Stimulated activated CD8-positive, alpha-beta memory T cell treated with anti-CD3 and anti-CD28 coated beads, Interleukin-7, amount 100 ng/mL, for 48 hours (primary cell): ENCODE results near the gene DLD.
"Not testable (repeated sequence)": the region's sequence is repeated elsewhere in the genome, so short reads cannot be mapped to it uniquely, and the experiment has no call there.

Experiments
- DNase-seq, 2 donors: peaks; one replicate each; pipeline ENCODE4 v3.0.0-alpha.2; 2020; ENCODE audit warnings: low read depth in 1 of 2; ENCODE audit errors: extremely low read depth in 1 of 2

DLD gene

GRCh38 chr7:107940951-107941350 lies 50.0 kb downstream of the DLD start:
- no peak for DNase-seq

GRCh38 chr7:107943018-107943417 lies 52.0 kb downstream of the DLD start:
- no peak for DNase-seq

GRCh38 chr7:107944411-107945169 lies 53.6 kb downstream of the DLD start:
- no peak for DNase-seq

GRCh38 chr7:107945332-107945731 lies 54.3 kb downstream of the DLD start:
- no peak for DNase-seq

- no peak for DNase-seq
These were observed 55.5 kb downstream of the DLD start for GRCh38 chr7:107946451-107946850.

- DNase-seq = no peak
These were observed 55.9 kb downstream of the DLD start for GRCh38 chr7:107946881-107947280.

GRCh38 chr7:107948645-107949442 lies 57.9 kb downstream of the DLD start:
- DNase-seq = no peak

GRCh38 chr7:107949443-107949935 lies 58.5 kb downstream of the DLD start:
- no peak for DNase-seq

GRCh38 chr7:107951172-107951787 lies 60.3 kb downstream of the DLD start:
- no peak for DNase-seq

- DNase-seq = no peak
These were observed 60.9 kb downstream of the DLD start for GRCh38 chr7:107951896-107952295.

GRCh38 chr7:107953265-107953923 lies 62.4 kb downstream of the DLD start:
- DNase-seq = no peak

- DNase-seq = no peak
These were observed 62.9 kb downstream of the DLD start for GRCh38 chr7:107953924-107954303.

GRCh38 chr7:107955394-107955793 lies 64.4 kb downstream of the DLD start:
- no peak for DNase-seq

- DNase-seq = not testable (repeated sequence)
These were observed 66.0 kb downstream of the DLD start for GRCh38 chr7:107956950-107957349.

- no peak for DNase-seq
These were observed 66.5 kb downstream of the DLD start for GRCh38 chr7:107957436-107957835.

GRCh38 chr7:107958764-107959526 lies 68.0 kb downstream of the DLD start:
- no peak for DNase-seq

- DNase-seq = no peak
These were observed 68.5 kb downstream of the DLD start for GRCh38 chr7:107959527-107959898.

- DNase-seq = no peak
These were observed 69.3 kb downstream of the DLD start for GRCh38 chr7:107960272-107960671.

GRCh38 chr7:107961405-107961804 lies 70.4 kb downstream of the DLD start:
- DNase-seq = no peak

- DNase-seq = no peak
These were observed 71.8 kb downstream of the DLD start for GRCh38 chr7:107962817-107963216.
